ENCODE measurements around the gene TMEM119.

The TMEM119 gene

GRCh38 chr12:108571609-108572165, 26.2 kb downstream of the TMEM119 start:
- in situ Hi-C loops (cut with HindIII; ENCODE audit: low sequenced_read_pairs): no loop called here
- no peak for DNase-seq (ENCODE audit: low read depth)
- H3K4me3 ChIP-seq (ENCODE audit: low read depth, low read length): no peak overlapping the region
- TF ChIP-seq CTCF (IDR thresholded peaks at IDR 0.05; ENCODE audit: low read depth, low read length, missing control alignments): no peak

GRCh38 chr12:108570743-108571608, 26.9 kb downstream of the TMEM119 start:
- peak; percentile 55 for TF ChIP-seq CTCF (IDR thresholded peaks at IDR 0.05; ENCODE audit: low read depth, low read length, missing control alignments)
- in situ Hi-C loops (cut with HindIII; ENCODE audit: low sequenced_read_pairs): no loop called here
- H3K4me3 ChIP-seq (ENCODE audit: low read depth, low read length): no peak overlapping the region
- no peak for DNase-seq (ENCODE audit: low read depth)

GRCh38 chr12:108568338-108569154, 29.3 kb downstream of the TMEM119 start:
- DNase-seq (ENCODE audit: low read depth): no peak
- H3K4me3 ChIP-seq (ENCODE audit: low read depth, low read length): no peak overlapping the region
- in situ Hi-C loops (cut with HindIII; ENCODE audit: low sequenced_read_pairs): no loop called here
- no peak for TF ChIP-seq CTCF (IDR thresholded peaks at IDR 0.05; ENCODE audit: low read depth, low read length, missing control alignments)

GRCh38 chr12:108567406-108568337, 30.2 kb downstream of the TMEM119 start:
- no peak for DNase-seq (ENCODE audit: low read depth)
- TF ChIP-seq CTCF (IDR thresholded peaks at IDR 0.05; ENCODE audit: low read depth, low read length, missing control alignments): no peak
- in situ Hi-C loops (cut with HindIII; ENCODE audit: low sequenced_read_pairs): no loop called here
- H3K4me3 ChIP-seq (ENCODE audit: low read depth, low read length): no peak overlapping the region

- no peak overlapping the region for H3K4me3 ChIP-seq (ENCODE audit: low read depth, low read length)
- no peak for TF ChIP-seq CTCF (IDR thresholded peaks at IDR 0.05; ENCODE audit: low read depth, low read length, missing control alignments)
- in situ Hi-C loops (cut with HindIII; ENCODE audit: low sequenced_read_pairs): no loop called here
- DNase-seq (ENCODE audit: low read depth): no peak
Observed at GRCh38 chr12:108566452-108566851, 31.4 kb downstream of the TMEM119 start.
